Measurements from ENCODE around the gene RIMS1. TPM values are rescaled to one million over a fixed set of nuclear protein-coding genes. Genes with fewer than 3 reads are reported as not detected.
"Not testable (repeated sequence)": the region's sequence is repeated elsewhere in the genome, so short reads cannot be mapped to it uniquely, and the experiment has no call there.

RIMS1 gene
- total RNA-seq, 1 experiment from 2014 or later: 4.4 TPM

DNA sequence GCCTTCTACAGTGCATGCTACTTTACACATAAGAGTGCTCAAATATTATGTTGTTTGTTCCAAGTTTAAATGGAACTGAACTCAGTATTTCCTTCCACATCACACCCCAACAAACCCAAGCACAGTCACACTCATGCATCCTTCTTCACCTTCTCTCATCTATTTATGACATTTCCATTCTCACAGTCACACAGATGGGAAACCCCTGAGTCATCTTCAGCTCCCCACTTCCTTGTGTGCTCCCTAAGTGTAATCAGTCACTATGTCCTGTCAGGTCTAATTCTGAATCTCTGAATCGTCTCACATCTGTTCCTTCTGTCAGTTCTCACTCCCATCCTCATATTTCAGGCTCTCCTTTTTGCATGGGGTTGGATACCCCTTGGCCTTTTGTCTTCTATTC lies 96.0 kb downstream of the RIMS1 start:
- DNase-seq (ENCODE audit: low spot score): no peak

DNA sequence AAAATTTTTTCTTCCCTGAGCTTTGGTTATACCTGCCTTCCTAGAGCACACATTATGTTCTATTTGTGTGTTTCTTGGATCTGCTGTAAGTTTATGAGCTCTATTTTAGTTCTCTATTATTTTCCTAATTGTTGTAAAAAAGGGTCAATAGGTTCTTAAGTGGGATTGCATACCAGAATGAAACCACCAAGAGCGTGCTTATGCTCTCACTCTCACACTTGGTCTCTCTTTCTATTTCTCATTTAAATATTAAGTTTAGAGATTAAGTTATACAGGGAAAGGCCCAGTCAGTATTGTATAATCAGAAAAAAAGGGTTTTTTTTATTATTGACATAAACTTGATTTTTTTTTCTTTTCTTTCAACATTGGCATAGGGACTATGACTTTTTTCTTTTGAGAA lies 96.8 kb downstream of the RIMS1 start:
- DNase-seq (ENCODE audit: low spot score): no peak

DNA sequence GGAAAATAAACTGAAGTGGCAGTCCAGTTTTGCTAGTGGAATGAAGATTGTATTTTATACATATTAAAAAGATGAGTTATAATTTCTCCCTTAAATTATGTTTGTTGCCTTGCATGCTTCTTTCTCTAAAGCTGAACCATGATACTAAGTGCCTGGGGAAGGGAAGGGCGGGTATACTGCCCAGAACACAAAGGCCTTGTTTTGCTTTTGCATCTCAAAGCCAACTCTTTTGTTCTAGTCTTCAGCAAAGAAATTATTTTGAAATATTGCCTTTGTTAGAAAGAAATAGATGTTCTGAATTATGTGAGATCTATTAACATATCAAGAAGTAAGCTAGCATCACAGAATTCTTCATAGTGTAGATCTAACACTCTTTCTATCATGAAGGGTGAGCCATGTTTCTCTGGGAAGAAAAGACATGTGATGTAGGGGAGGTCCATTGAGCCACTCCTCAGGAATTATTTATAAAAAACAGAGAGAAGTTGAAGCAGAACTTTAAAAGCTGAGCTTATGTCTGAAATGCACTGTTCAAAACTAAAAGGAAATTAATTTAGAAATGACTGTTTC lies 108.4 kb downstream of the RIMS1 start:
- DNase-seq (ENCODE audit: low spot score): no peak

DNA sequence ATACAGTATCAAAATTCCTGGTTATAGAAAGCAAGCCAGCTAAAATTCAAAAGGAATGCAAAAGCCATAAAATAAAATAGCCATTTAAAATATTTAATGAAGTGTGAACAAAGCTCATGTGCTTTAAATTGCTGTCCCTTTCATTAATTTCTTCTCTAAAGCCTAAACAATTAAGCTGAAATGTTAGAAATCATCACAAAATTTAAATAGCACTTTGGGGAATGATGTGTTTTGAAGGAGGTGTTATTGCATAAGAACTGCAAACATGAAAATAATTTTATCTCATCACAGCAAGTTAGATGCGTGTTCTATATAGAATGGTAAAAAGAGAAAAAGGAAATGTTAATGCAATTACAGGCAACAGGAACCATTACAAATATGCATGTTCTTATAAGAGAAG lies 111.0 kb downstream of the RIMS1 start:
- DNase-seq (ENCODE audit: low spot score): no peak

DNA sequence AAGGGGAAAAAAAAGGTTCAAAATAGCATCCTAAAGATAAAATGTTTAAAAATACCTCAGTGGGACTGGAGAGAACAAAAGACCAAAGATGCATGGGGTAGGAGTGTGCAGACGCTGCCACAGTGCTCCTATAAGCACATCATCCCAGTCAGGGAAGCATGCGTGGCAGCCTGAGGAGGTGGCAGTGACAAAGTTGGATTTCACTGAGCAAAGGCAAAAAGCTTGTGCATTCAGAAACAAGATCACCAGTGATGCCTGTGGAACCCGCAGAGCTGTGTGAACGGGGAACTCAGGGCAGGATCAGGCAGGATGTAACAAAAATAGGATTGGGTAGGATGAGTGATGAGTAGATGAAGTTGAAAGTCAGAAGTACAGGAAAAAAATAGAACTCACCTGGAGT lies 116.1 kb downstream of the RIMS1 start:
- no peak for DNase-seq (ENCODE audit: low spot score)

DNA sequence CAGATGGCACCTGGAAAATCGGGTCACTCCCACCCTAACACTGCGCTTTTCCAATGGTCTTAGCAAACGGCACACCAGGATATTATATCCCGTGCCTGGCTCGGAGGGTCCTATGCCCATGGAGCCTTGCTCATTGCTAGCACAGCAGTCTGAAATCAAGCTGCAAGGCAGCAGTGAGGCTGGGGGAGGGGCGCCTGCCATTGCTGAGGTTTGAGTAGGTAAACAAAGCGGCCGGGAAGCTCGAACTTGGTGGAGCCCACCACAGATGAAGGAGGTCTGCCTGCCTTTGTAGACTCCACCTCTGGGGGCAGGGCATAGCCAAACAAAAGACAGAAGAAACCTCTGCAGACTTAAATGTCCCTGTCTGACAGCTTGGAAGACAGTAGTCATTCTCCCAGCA lies 120.2 kb downstream of the RIMS1 start:
- DNase-seq (ENCODE audit: low spot score): not testable (repeated sequence)

DNA sequence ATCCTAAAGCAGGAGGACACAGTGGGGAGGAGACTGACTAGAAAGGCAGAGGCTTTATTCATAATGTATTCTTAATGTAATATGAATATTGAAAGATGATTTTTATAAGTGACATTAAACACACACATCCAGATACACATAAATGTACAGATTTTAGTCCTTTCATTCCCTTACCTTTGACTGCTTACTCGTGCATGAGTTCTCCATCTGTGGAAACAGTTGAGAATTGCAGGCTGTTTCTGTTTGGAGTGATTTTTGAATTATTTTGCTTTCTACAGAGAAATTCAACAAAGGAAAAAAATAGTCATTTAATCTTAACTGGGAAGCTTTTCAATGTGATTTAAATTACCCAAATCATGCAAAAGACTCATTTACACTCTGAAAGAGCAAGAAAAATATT lies 136.5 kb downstream of the RIMS1 start:
- no peak for DNase-seq (ENCODE audit: low spot score)

DNA sequence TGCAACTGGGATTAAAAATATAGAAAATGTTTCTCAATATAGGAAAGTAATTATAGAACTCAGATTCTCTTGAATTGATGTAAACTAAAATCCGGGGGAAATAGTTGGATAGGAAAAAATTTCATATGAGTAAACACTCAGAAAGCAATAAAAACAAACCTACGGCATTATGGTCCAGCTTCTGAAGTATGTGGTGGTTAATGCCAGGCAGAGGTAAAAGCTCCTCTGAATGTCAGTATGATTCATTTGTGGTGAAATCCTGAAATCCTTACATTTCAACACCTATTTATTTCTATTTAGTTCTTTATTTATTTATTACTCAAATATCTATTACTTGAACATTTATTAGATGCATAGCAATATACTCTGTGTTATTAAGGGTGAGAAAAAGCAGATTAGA lies 145.1 kb downstream of the RIMS1 start:
- peak; percentile 18 for DNase-seq (ENCODE audit: low spot score)

DNA sequence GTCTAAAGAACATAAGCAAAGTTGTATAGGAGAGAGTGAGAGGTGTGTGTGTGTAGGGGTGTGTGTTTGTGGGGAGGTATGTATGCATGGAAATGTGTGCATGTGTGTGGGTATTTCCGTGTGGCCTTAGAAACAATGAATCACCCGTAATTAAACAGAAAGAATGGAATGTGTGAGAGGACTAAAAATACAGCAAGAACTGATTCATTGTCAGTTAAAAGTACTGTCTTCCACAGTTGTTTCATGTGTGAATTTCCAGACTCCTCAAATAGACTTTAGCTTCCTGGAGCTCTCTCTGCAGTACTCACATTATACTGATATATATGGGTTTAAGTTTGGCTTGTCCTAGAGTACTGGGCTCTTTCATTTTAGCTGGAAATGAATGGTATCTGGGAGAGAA lies 145.7 kb downstream of the RIMS1 start:
- peak; percentile 18 for DNase-seq (ENCODE audit: low spot score)

DNA sequence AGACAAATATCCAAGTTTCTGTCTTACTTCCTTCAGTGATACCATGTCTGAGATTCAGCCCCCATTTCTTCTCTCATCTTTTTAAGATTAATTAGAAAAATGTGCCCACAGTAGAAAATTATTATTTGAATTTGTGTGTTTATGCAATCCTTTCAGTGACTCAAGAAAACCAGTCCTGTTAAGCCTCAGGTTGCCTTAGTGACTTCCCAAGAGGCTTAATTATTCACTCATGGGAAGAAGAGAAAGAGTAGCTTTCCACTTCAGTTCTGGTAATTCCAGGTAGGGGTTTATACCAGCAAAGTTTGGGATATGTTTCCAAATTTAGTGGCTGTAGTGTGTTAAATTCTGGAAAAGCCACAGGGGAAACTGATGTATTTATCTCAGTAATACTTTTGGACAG lies 149.1 kb downstream of the RIMS1 start:
- no peak for DNase-seq (ENCODE audit: low spot score)

DNA sequence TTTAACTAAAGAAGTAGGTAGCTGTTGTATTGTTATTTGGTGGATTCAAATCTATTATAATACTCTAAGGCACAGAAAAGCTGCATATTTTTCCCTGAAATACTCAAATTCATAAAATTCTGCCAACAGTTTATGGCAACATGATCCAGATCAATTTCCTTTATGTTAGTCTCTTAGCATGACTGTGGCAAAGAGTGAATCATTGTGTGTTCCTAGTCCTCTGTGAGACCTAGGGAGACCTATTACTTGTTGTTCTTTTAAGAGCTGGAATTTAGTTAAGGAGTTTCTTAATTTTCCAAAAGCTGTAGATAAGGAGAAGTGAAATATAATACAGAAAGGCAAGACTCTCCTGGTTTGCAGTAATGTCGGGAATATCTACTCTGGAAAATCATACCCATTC lies 149.6 kb downstream of the RIMS1 start:
- DNase-seq (ENCODE audit: low spot score): no peak

DNA sequence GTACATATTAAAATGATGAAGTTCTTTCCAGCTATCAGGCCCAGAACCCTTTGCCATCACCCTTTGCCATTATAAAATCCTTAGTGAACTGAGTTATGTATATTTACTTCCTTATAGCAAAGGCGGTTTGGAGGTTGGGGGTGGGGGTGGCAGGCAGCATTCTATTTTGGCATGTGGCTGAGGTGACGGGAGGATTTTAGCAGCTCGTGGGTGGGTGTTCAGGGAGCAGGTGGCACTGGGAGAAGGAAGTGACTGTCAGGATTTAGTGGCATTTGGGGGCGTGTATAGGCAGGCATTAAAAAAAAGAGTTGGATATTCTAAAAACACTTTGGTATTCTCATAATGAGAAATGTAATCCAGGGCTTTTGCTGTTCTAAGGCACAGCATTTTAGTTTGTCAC lies 150.7 kb downstream of the RIMS1 start:
- no peak for DNase-seq (ENCODE audit: low spot score)

DNA sequence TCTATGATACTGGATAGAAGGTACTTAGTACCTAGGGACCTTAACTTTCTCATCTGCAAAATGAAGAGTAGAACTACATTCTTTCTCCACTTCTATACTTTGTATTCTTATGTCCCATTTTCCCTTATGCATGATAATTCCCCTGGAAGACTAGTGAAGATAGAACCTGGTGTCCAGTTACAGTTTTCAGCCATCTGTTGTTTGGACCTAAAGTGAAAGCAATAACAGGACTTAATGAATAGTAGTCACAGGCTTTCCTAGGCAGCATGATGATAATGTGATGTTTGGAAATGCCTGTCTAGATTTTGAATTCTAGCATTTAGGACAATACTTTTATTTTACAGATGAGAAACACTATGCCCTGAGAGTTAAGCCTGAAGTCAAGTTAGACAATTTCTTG lies 153.8 kb downstream of the RIMS1 start:
- DNase-seq (ENCODE audit: low spot score): no peak

DNA sequence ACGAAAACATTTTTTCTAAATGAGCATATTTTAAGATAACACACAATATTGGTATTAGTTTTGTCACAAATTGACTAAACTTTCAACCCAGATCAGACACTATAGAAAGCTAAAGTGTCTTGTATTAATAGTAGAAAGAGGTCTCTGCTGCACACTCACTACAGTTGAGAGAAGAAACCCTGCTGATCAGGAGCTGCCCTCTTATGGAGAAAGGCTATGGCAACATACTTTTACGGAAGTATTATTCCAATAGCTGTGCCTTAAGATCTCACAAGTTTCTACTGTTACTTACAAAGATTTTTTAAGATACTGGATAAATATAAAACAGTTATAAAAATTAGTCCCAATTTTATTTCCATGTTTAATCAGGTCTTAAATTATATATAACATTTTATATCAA lies 155.7 kb downstream of the RIMS1 start:
- no peak for DNase-seq (ENCODE audit: low spot score)

DNA sequence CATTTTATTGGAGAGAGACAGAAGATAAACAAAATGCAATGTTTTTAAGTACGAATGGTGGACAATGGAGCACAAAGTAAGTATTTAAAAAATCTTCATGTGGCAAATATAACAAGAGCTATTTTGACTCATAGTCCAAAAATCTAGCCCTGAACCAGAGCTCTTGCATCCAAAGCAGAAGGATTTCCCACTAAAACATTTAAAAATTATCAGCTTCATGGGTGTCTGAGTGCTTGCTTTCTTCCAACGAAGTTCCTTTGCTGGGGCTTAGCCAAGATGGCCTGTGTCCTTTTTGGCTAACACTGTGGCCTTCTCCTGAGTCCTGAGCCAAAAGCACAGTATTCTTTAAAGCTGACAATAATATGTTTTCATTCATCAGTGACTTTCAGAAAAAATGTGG lies 161.7 kb downstream of the RIMS1 start:
- DNase-seq (ENCODE audit: low spot score): no peak

DNA sequence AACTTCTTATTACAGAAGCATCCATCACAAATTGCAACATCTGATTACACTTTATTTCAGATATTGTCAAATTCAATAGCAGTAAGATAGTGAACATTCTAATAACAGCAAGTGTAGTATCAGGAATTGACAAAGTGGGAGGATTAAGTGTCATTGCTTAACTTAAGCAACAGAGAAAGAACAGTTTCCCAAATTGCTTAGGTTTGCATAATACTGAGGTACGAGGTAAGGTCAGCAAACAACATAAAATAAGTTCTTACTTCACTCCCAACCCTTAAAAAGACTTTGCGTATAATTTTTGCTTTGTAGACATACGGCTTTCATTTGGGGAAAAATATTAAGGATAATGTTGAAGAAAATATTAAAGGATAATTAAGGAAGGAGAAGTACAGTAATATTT lies 163.0 kb downstream of the RIMS1 start:
- DNase-seq (ENCODE audit: low spot score): no peak

DNA sequence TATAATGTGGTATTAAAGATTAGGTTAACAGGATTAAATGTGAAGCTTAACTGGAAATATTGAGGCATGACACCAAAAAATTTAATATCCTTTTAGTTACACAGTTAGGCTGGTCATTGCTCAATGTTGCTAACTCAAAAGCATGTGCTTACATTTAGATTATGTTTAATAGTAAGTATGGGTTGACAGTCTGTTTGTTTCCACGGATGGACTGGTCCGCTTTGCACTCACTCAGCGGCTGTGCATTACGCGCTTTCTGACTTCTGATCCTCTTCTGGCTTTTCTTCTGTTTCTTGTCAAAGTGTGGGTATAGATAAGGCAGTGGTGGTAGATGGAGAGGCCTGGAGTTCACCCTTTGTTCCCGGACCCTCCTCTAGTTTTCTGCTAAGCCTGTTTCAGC lies 174.9 kb downstream of the RIMS1 start:
- DNase-seq (ENCODE audit: low spot score): no peak

DNA sequence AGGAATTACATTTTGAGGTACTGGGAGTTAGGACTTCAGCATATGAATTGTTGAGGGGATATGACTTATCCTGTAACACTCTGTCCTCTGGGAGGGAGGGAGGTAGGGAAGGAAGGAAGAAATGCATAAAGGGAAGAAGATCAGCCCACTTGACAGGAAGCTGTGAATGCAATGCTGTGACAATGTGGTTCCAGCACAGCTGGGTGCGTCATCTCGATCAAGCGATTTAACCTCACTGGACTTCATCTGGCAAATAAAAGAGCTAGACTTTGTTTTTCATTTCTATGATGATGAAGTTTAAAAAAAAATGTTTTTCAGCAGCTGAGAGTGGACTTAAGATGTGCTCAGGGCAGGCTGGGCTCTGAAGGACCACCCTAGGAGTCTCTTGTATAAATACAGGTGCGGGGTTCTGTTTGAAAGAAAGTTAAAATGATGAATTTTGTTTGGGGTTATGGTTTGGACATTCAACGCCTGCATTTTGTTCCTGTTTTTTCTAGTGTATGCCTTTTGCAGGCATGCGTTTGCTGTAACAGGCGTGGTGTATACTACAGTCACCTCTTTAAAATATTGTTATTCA lies 178.1 kb downstream of the RIMS1 start:
- DNase-seq (ENCODE audit: low spot score): no peak

DNA sequence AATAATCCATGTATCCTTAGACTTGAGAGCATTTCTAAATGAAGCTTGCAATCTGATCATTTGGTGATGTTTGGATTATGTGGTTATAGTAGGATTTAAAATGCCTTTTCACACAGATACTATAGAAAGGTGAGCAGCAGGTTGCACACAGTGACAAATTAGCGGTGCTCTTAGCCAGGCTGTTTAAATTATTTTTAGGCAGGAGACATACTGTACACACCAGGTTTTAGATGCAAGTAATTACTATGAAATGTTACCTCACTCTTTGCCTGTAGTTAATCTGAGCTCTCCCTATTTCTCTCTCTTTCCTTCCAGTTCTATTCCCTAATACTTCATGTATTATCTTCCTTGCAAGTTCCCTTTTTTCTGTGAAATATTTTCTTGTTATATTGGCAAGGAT lies 191.7 kb downstream of the RIMS1 start:
- no peak for DNase-seq (ENCODE audit: low spot score)

DNA sequence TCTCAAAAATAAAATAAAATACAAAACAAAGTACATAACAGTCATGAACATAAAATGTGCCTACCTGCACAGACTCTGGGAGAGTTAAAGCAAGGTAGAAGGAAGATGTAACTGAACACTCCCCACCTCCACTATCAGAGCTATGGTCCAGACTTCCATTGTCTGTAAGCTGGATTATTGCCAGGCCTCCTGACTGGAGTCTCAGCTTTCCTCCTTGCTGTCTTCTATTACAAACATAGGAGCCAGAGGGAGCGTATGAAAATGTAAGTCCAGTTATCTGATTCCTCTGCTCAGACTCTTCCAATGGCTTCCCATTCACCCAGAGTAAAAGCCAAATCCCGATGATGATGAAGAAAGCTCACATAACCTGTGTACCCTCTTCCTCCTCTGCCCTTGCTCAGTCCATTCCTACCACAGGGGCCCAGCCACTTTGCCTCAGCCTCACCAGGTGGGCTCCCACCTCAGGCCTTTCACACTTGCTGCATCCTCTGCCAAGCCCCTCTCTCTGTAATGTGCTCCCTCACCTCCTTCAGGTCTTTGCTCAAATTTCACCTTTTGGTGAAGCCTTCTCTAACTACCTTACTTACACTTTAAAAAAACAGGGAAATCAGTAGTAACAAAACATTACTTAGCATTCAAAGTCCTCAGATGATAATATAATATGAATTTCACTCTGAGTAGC lies 194.1 kb downstream of the RIMS1 start:
- no peak for DNase-seq (ENCODE audit: low spot score)

DNA sequence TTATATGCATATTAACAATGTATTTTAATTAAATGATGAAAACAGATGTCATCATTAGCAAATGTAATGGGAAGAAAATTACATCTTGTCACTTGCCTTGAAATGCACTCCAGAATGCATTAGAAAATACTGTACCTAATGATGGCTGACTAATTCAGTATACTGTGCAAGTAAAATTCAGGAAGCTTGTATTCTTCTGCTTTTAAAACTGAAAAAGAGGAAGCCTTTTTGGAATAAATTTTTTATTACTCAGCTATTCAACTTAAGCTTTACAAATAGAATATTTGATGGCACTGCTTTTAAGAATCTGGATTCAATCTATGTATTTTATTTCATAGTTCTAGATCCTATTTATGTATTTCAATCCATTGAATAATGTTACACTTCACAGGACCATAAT lies 195.5 kb downstream of the RIMS1 start:
- no peak for DNase-seq (ENCODE audit: low spot score)

DNA sequence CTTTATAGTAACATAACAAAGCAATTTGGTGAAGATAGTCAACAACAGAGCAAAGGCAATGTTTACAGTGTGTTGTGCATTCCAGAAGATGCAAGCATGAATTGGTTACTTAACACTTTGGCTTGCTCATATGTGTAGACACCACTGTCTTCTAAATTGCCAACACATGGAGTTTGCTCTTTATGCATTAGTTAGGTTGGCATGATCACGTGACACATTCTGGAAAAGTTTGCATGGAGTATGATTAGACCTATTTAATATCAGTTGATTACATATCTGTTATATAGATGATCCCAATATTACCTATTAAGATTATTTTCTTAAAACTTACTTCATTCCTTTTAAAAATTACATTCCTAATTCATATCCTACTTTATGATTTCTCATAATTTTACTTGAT lies 197.6 kb downstream of the RIMS1 start:
- DNase-seq (ENCODE audit: low spot score): no peak

DNA sequence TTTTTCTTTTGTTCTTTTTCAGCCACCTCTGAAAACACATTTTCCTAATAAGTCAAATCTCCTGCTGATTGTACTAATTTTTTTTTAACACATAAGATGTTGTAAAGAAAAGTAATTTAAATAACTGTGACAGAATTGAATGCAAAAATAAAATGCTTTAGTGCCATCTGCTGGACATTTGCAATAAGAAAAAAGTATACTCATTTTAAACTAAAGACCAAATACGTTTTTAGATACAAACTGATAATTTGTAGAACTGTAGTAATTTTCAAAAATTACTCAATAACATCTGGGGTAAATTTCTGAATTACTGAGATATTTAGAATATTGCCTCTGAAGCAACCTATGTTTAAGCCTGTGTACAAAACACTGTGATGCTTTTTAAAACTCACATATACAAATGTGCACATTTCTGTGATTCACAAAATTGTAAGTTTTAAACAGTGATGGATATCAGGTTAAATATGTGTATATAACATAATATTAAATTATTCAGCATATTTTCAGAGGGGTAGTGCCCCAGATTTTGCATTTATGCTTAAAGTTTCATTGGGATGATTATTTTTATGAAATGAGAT lies 198.7 kb downstream of the RIMS1 start:
- peak; percentile 12 for DNase-seq (ENCODE audit: low spot score)

All from H4 (cell line).